Ascending aorta (tissue), 2 donors: ENCODE data around the gene POLR2J. TPM values are rescaled to one million over a fixed set of nuclear protein-coding genes. Genes with fewer than 3 reads are reported as not detected.
"Not testable (repeated sequence)": the region's sequence is repeated elsewhere in the genome, so short reads cannot be mapped to it uniquely, and the experiment has no call there.

Source experiments
- DNase-seq, 2 donors: peaks; one replicate each; pipeline ENCODE4 v3.0.0-alpha.2; 2019; ENCODE audit warnings: low spot score in 2 of 2
- H3K27ac ChIP-seq, 2 donors: fragments of 200-600 bp; sonication (generic); one replicate each; pipeline ENCODE4 v1.5.1; 2016 to 2017; ENCODE audit warnings: mild to moderate bottlenecking in 1 of 2
- H3K27me3 ChIP-seq: fragments of 200-600 bp; sonication (generic); one replicate; pipeline ENCODE4 v1.5.1; 2017
- H3K36me3 ChIP-seq, 2 donors: fragments of 200-600 bp; sonication (generic); one replicate each; pipeline ENCODE4 v1.5.1; 2016
- H3K4me1 ChIP-seq, 2 donors: fragments of 200-600 bp; sonication (generic); one replicate each; pipeline ENCODE4 v1.5.1; 2016 to 2017; ENCODE audit warnings: mild to moderate bottlenecking in 1 of 2
- H3K4me3 ChIP-seq, 2 donors: fragments of 200-600 bp; sonication (generic); one replicate each; pipeline ENCODE4 v1.5.1; 2016 to 2017; ENCODE audit warnings: mild to moderate bottlenecking in 1 of 2
- H3K9me3 ChIP-seq, 2 donors: fragments of 200-600 bp; sonication (generic); one replicate each; pipeline ENCODE4 v1.5.1; 2016
- intact Hi-C: fragments of 100-400 bp; cut with DNase I; formaldehyde crosslinking; loops from one replicate; pipeline ENCODE4 v1.15.1; 2023
- total RNA-seq: library from RNA; depleted of rRNA; stranded (reverse); fragments of >200 nt; gene quantifications from one replicate; pipeline ENCODE4 v1.1.0, GENCODE V29; 2016
- TF ChIP-seq, protein P1 (sequence below), 3 experiments: fragments of 200-600 bp in 2 of 3; fragments of 450-650 bp in 1 of 3; sonication (generic) in 2 of 3; IDR thresholded peaks; one replicate each; pipeline ENCODE4 v1.5.1; 2016 to 2019; ENCODE audit warnings: antibody characterized with exemption in 3 of 3, mild to moderate bottlenecking in 1 of 3, moderate library complexity in 1 of 3

The POLR2J gene
- total RNA-seq: 40.8 TPM

DNA sequence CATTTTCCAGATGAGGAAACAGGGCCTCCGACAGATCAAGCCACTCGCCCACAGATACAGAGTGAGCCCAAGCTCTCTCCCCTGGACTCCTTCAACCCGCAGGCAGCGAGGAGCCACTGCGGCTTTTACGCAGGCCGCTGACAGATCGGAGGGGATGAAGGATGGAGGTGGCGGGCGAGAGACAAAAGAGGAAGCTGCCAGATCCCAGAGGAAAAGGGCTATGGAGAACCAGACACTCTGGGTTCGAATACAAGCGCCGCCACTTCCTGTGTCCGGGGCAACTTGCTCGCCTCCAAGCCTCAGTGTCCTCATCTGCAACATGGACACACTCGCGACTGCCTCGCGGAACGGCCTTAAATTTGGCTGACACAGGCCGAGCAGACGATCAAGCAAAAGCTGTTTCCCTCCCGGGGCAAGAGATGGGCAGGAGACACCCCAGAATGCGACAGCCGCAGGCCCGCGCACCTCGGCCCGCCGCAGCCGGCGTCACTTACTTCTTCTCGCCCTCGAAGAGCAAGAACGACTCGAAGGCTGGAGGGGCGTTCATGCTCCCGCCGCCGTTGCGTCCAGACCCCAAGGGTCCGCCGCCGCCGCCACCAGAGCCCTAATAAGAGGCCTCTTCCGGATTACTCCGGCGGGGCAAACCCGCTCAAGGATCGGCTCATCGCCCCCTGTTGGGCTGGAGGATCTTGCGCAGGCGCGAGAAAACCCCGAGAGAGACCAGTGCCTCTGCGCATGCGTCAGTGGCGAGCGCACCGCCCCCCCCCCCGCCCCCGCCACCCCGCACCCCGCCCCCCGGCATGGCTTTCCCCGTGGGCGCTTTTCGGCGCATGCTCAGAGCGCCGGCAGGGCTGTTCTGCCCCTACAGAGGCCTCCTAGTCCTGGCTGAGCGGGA lies at the start of gene POLR2J:
Gene POLR2J (minus strand): TSS at position 609 of the 895 bp plus-strand sequence. CDS start 62 bp downstream, at position 547.
- H3K36me3 ChIP-seq, H3K4me1 ChIP-seq, H3K27me3 ChIP-seq, H3K9me3 ChIP-seq, intact Hi-C loops: not testable (repeated sequence)
- TF ChIP-seq, protein P1, sequence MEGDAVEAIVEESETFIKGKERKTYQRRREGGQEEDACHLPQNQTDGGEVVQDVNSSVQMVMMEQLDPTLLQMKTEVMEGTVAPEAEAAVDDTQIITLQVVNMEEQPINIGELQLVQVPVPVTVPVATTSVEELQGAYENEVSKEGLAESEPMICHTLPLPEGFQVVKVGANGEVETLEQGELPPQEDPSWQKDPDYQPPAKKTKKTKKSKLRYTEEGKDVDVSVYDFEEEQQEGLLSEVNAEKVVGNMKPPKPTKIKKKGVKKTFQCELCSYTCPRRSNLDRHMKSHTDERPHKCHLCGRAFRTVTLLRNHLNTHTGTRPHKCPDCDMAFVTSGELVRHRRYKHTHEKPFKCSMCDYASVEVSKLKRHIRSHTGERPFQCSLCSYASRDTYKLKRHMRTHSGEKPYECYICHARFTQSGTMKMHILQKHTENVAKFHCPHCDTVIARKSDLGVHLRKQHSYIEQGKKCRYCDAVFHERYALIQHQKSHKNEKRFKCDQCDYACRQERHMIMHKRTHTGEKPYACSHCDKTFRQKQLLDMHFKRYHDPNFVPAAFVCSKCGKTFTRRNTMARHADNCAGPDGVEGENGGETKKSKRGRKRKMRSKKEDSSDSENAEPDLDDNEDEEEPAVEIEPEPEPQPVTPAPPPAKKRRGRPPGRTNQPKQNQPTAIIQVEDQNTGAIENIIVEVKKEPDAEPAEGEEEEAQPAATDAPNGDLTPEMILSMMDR (IDR thresholded peaks at IDR 0.05): peak; percentile 43 to 65 (median 59)
- peak within 1 kb of the TSS; percentile 47 to 68 for H3K4me3 ChIP-seq
- peak within 1 kb of the TSS; percentile 20 to 53 for H3K27ac ChIP-seq
- peak; percentile 49 to 96 for DNase-seq

DNA sequence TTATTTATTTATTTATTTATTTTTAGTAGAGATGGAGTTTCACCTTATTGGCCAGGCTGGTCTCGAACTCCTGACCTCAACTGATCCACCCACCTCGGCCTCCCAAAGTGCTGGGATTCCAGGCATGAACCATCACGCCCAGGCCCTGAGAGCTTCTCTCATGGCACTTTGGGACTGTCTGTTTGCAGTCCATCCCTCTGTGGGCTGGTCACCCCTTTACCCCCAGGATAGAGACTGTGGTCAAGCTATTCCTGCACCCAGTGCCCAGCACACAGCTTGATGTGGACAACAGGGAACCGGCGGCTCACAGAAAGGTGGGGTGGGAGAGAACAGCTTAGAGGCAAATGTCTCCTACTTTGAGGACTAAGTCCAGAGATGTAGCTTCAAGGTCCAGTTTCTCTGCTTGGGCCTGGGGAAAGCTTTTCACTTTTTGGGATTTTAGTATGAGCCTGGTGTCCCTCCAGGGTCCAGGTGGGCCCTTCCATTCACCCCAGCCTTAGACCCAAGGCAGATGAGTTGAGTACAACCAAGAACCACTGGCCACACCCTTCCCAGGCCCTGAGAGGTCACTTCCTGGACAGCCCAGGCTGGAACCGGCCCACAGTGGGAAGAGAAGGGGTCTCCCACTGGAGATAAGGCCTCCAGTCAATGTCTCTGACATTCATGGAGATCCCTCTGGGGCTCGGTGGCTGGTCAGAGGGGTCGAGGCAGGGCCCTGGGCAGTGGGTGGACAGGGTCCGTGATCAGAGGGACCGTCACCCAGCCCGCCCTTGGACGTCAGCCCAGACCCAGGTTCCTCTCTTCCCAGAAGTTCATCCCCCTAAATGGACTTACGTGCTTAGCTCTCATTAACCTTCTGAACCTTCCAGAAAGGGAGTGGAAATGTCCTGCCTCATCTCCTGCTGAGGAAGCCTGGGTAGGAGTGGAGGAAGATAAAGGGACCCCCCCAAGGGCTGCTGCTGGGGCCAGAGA lies 49.4 kb upstream of the POLR2J start:
- H3K36me3 ChIP-seq, H3K4me1 ChIP-seq, H3K27ac ChIP-seq, H3K4me3 ChIP-seq, H3K9me3 ChIP-seq, intact Hi-C loops, H3K27me3 ChIP-seq: not testable (repeated sequence)
- DNase-seq: peak in 1 of 2 donors; percentile 19

DNA sequence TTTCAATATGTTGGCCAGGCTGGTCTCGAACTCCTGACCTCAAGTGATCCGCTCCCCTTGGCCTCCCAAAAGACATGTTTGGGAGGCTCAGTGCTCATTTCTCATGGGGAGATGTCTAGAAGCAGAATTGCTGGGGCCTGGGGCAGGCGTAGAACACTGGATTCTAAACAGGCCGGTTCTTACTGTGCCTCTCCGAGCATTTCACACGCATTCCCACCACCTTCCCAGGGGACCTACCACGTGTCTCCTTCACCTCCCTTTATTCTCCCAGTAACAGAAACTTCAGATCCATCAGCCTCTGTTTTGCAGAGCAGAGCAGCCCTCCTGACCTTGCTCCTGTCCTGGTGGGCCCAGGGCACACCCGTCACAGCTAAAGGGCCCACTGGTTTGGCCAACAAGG lies 48.5 kb upstream of the POLR2J start:
- H3K27ac ChIP-seq, H3K4me1 ChIP-seq, H3K27me3 ChIP-seq, H3K4me3 ChIP-seq, H3K36me3 ChIP-seq, DNase-seq, H3K9me3 ChIP-seq, intact Hi-C loops: not testable (repeated sequence)

DNA sequence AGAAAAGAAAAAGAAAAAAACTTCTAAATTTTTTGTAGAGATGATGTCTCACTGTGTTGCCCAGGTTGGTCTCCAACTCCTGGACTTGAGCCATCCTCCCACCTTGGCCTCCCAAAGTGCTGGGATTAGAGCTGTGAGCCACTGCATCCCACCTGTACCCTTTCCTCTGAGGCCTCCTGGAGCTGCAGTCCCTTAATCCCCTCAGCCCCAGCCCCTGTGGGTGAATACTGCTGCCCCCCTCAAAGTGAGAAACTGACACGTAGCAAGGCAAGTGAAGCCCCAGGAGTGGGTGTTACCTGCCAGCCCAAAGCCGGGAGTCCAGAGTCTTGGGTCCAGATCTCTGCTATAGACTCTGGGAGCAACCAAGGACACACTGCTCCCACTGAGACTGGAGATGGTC lies 46.1 kb upstream of the POLR2J start:
- peak in 1 of 2 donors; percentile 37 for DNase-seq

DNA sequence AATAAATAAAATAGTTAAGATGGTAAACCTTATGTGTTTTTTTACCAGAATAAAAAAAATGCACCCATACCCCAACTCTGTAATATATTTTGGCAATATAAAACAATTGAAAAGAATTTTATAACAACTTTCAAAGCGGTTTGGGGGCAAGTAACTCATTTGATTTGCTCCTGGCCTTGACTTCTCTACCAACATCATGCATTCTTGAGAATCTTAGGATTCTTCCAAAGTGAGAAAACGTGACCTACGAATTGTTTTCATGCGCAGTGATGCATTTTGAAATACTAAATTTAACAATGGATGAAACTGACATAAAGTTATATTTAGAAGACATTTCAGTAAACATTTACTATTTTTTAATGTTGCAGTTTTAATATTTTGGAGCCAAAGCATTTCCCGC lies 42.1 kb upstream of the POLR2J start:
- H3K4me3 ChIP-seq, intact Hi-C loops, H3K36me3 ChIP-seq: not testable (repeated sequence)

More for the DNA sequence above, 46.1 kb upstream of the POLR2J start:
- intact Hi-C loops, H3K4me1 ChIP-seq, H3K4me3 ChIP-seq, H3K27me3 ChIP-seq, H3K27ac ChIP-seq, H3K36me3 ChIP-seq, H3K9me3 ChIP-seq: not testable (repeated sequence)

DNA sequence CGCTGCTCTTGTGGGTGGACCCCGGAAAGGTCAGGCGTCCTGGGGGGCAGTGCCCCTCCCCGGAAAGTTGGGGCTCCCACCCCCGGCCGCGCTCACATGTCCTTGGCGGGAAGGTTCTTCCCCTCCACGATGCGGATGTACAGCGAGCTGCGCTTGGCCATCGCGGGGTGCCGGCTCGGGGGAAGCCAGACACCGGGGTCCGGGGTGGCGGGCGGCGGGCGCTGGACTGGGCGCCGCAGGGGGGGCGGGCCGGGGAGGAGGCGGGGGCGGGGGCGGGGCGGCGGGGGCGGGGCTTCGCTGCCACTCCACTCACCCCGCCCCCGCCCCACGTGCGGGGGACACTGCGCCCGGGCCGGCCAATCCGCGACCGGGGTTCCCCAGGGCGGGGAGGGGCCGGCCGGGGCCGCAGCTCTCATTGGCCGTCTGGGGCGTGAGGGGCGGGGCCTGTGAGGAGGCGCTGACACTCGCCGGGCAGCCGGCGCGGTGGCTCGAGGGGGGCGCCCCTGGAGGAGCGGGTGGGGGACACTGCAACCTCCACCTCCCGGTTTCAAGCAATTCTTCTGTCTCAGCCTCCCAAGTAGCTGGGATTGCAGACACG lies 38.9 kb upstream of the POLR2J start, which contains the start of gene RASA4B:
Gene RASA4B (minus strand): TSS at position 228 of the 598 bp plus-strand sequence. CDS start 67 bp downstream, at position 161.
- H3K9me3 ChIP-seq, H3K27me3 ChIP-seq, H3K36me3 ChIP-seq, intact Hi-C loops, H3K27ac ChIP-seq, H3K4me1 ChIP-seq: not testable (repeated sequence)
- H3K4me3 ChIP-seq: peak within 1 kb of the TSS in 1 of 2 donors; percentile 50
- DNase-seq: peak in 1 of 2 donors; percentile 40

More for the DNA sequence above, 42.1 kb upstream of the POLR2J start:
- H3K27ac ChIP-seq, H3K27me3 ChIP-seq, H3K4me1 ChIP-seq, H3K9me3 ChIP-seq, DNase-seq: not testable (repeated sequence)

DNA sequence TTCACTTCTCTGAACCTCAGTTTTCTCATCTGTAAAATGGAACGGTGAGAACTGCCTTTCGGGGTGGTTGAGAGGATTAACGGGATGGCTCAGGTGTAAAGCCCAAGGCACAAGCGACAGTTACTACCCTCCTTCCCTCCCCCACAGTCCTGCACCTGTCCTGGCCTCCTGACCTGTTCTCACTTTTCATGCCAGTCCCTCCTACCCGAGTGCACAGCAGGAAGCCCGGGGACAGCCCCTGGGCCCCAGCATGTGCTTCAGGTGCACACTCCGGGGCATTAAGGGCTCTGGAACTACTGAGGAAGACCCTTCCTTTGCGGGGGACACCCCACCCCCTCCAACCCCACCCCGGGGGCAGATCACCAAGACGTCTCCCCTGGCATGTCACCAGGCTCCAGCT lies 38.2 kb upstream of the POLR2J start:
- H3K27me3 ChIP-seq, intact Hi-C loops, H3K36me3 ChIP-seq, H3K4me3 ChIP-seq, DNase-seq, H3K4me1 ChIP-seq, H3K9me3 ChIP-seq, H3K27ac ChIP-seq: not testable (repeated sequence)

DNA sequence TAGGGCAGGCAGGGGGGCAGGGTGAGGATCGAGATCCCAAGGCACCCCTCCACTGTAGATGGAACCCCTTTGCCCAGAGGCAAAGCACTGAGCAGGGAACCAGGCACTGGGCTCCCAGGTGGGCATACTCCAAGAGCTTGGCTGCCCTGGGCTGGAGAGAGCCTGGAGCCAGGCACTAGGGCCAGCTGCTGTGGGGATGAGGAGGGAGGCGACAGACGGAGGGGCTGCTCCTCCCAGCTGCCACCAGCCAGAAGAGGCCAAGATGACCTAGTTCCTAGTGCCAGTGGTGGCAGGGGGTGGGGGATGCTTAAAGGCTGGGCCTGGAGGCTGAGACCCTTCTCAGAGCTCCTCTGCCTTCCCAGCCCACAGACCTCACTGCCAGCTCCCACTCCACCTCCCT lies 37.2 kb upstream of the POLR2J start:
- DNase-seq, H3K27ac ChIP-seq, H3K27me3 ChIP-seq, H3K4me3 ChIP-seq, intact Hi-C loops, H3K9me3 ChIP-seq, H3K4me1 ChIP-seq, H3K36me3 ChIP-seq: not testable (repeated sequence)

DNA sequence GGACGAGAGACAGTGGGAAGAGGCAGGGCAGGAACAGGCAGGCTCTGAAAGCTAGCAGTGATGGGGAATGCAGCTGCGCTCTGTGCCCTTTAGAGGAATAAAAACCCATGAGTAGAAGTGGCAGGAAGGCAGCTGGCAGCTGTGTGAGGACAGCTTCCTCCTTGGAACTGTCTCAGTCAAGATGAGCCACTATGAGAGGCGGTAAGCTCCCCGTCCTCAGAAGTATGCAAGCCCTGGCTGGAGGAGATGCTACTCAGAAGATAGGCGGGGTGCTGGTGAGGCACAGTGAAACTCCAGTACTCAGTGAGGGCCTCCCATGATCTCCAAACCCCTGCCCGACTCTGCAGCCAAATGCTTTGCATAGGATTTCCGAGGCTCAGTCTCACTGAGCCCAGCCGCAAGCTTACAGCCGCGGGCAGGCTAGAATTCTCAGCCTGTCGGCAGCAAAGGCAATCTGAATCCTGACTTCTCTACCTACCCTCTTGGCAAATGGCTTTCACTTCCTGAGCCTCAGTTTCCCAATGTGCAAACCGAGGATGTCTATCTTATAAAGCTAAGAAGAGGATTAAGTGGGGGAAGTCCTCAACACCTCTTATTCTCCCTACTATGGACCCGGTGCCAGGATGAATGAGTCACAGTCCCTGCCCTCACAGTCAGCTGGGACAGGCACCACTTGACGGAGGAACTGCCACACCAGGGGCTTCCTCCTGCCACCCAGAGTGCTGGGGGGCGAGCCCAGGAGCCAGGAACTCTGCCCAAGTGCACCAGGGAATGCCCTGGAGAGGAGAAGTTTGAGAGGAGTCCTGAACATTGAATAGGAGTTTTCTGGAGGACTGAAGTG lies 36.4 kb upstream of the POLR2J start:
- intact Hi-C loops, H3K27me3 ChIP-seq, H3K9me3 ChIP-seq, DNase-seq, H3K4me3 ChIP-seq, H3K4me1 ChIP-seq, H3K36me3 ChIP-seq: not testable (repeated sequence)
- H3K27ac ChIP-seq: peak overlapping the region in 1 of 2 donors; percentile 74

DNA sequence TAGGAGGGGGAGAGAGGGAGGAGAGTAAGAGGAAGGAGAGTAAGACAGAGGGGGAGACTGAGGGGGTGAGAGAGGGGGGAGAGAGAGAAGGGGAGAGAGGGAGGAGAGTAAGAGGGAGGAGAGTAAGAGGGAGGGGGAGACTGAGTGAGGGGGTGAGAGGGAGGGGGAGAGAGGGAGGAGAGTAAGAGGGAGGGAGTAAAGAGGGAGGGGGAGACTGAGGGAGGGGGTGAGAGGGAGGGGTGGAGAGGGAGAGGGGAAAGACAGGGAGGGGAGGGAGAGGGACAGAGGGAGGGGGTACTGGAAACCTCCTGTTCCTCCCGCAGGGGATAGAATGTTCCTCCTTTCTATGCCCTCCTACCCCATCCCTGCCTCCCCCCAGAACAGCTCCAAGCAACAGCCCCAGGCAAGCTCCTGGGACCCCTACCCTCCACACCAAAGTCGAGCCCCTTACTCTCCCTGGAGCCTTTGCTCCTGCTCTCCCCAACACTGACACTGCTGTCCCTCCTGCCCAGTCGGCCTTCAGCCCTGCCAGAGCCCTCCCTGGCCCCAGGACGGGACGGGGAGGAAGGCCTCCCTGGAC lies 34.0 kb upstream of the POLR2J start:
- H3K9me3 ChIP-seq, H3K36me3 ChIP-seq, intact Hi-C loops, H3K27me3 ChIP-seq, H3K4me1 ChIP-seq: not testable (repeated sequence)
- peak in 1 of 2 donors; percentile 70 for DNase-seq
- Histone ChIP-seq H3K27ac (peak overlapping the region; percentile 75 to 85), H3K4me3 (peak overlapping the region in 1 of 2 donors; percentile 35)

DNA sequence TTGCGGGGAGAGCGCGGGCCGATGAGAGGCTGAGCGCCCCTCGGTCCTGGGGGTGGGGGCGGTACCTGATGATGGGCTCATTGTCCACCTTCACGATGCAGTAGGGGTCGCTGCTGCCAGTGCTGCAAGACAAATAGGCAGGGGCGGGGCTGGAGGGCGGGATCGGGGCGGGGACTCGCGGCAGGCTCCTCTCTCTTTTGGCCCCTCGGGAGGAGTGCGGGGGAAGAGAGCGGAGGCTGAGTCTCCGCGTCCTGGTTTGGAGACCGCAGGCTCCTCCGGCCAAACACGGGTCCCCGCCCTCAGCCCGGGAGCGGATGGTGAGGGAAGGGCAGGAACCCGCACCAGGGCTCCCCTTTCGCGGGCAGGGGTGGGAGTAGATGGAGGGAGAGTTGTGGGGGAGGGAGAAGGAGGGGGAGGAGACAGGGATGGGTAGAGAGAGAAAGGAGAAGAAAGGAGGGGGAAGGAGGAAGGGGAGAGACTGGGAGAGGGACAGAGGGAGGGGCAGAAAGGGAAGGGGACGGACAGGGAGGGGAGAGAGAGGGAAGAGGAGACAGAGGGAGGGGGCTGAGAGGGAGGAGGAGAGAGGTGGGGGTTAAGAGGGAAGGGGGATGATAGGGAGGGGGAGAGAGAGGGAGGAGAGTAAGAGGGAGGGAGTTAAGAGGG lies 33.3 kb upstream of the POLR2J start:
- H3K27ac ChIP-seq, intact Hi-C loops, H3K4me1 ChIP-seq, H3K36me3 ChIP-seq, H3K27me3 ChIP-seq, H3K4me3 ChIP-seq, DNase-seq, H3K9me3 ChIP-seq: not testable (repeated sequence)
